Measurements from ENCODE around the gene CELF1.

Gene CELF1

DNA sequence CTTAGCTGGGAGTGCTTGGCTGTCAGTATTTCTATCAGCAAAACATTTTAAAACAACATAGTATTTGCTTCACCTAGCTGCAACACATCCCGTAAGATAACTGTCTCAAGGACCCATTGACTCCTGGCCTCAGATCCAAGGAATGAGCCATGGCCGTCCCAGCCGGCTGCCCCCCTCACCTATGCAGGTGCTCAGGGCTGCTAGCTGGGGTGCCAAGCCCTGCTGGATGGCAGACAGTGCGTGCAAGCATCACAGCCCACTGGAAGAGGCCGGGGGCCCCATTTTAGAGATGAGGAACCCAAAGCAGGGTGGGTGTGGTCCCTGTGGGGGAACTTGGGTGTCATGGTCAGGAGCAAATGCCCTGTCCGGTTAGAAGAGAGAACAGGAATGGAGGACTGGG is 135.2 kb downstream of the CELF1 start:
- no peak for TF ChIP-seq EZH2phosphoT487 (conservative IDR thresholded peaks at IDR 0.05; ENCODE audit: low read length)
- no peak overlapping the region for H3K27ac ChIP-seq (ENCODE audit: low read depth, low read length)
- H3K36me3 ChIP-seq (ENCODE audit: low read length) = no peaks in the 10 kb centered on the region

DNA sequence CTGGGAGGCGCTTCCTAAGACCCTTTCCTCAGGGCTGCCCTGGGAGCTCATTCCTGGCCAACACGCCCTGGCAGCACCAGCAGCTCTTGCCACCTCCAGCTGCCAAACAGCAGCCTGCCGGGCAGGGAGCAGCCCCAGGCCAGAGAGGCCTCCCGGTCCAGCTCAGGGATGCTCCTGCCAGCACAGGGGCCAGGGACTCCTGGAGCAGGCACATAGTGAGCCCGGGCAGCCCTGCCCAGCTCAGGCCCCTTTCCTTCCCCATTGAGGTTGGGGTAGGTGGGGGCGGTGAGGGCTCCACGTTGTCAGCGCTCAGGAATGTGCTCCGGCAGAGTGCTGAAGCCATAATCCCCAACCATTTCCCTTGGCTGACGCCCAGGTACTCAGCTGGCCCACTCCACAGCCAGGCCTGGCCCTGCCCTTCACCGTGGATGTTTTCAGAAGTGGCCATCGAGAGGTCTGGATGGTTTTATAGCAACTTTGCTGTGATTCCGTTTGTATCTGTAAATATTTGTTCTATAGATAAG is 136.9 kb downstream of the CELF1 start:
- no peak overlapping the region for H3K9ac ChIP-seq (ENCODE audit: low read length)
- H4K20me1 ChIP-seq (ENCODE audit: low read depth, low read length) = no peaks in the 10 kb centered on the region

More for the DNA sequence above, 135.2 kb downstream of the CELF1 start:
- no peaks in the 10 kb centered on the region for H4K20me1 ChIP-seq (ENCODE audit: low read depth, low read length)
- no peaks in the 10 kb centered on the region for H3K9me3 ChIP-seq (ENCODE audit: insufficient read depth, low read length)
- no peaks in the 10 kb centered on the region for H3K9me2 ChIP-seq (replicated peaks; ENCODE audit: insufficient read depth, low read length)
- no peak overlapping the region for H2AFZ ChIP-seq (ENCODE audit: low read depth, low read length, severe bottlenecking)
- no peaks in the 10 kb centered on the region for H3K27me3 ChIP-seq (ENCODE audit: low read length)
- no peak overlapping the region for H3K9ac ChIP-seq (ENCODE audit: low read length)
- H3K4me3 ChIP-seq (ENCODE audit: insufficient read depth, low read length, poor library complexity, severe bottlenecking) = no peak overlapping the region
- no peak overlapping the region for H3K4me2 ChIP-seq (ENCODE audit: low read depth, low read length, poor library complexity, severe bottlenecking)
- no peaks in the 10 kb centered on the region for H3K79me2 ChIP-seq (ENCODE audit: insufficient read depth, low read length)
- H3F3A ChIP-seq (ENCODE audit: insufficient read depth) = no peaks in the 10 kb centered on the region

More for the DNA sequence above, 136.9 kb downstream of the CELF1 start:
- Histone ChIP-seq H3K27me3 (ENCODE audit: low read length) (no peaks in the 10 kb centered on the region), H3K36me3 (ENCODE audit: low read length) (no peaks in the 10 kb centered on the region), H3K9me3 (ENCODE audit: insufficient read depth, low read length) (no peaks in the 10 kb centered on the region), H3K4me2 (ENCODE audit: low read depth, low read length, poor library complexity, severe bottlenecking) (no peak overlapping the region), H3K4me3 (ENCODE audit: insufficient read depth, low read length, poor library complexity, severe bottlenecking) (no peak overlapping the region), H2AFZ (ENCODE audit: low read depth, low read length, severe bottlenecking) (no peak overlapping the region), H3K9me2 (replicated peaks; ENCODE audit: insufficient read depth, low read length) (no peaks in the 10 kb centered on the region), H3F3A (ENCODE audit: insufficient read depth) (no peaks in the 10 kb centered on the region), H3K79me2 (ENCODE audit: insufficient read depth, low read length) (no peaks in the 10 kb centered on the region), H3K27ac (ENCODE audit: low read depth, low read length) (no peak overlapping the region)
- TF ChIP-seq EZH2phosphoT487 (conservative IDR thresholded peaks at IDR 0.05; ENCODE audit: low read length) = no peak
- TF ChIP-seq, protein P1, sequence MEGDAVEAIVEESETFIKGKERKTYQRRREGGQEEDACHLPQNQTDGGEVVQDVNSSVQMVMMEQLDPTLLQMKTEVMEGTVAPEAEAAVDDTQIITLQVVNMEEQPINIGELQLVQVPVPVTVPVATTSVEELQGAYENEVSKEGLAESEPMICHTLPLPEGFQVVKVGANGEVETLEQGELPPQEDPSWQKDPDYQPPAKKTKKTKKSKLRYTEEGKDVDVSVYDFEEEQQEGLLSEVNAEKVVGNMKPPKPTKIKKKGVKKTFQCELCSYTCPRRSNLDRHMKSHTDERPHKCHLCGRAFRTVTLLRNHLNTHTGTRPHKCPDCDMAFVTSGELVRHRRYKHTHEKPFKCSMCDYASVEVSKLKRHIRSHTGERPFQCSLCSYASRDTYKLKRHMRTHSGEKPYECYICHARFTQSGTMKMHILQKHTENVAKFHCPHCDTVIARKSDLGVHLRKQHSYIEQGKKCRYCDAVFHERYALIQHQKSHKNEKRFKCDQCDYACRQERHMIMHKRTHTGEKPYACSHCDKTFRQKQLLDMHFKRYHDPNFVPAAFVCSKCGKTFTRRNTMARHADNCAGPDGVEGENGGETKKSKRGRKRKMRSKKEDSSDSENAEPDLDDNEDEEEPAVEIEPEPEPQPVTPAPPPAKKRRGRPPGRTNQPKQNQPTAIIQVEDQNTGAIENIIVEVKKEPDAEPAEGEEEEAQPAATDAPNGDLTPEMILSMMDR (IDR thresholded peaks at IDR 0.05; ENCODE audit: insufficient read depth, low read length, poor library complexity, severe bottlenecking) = no peak
